GM23248 (cell line): ENCODE data around the gene CDK9. TPM values are rescaled to one million over a fixed set of nuclear protein-coding genes. Genes with fewer than 3 reads are reported as not detected.

Experiments
- DNase-seq: peaks from one replicate; pipeline ENCODE4 v3.0.0-alpha.2; 2015
- H2AFZ ChIP-seq: fragments of 200-600 bp; sonication (generic); 2 replicates; pipeline ENCODE4 v1.6.1; 2016; ENCODE audit warnings: antibody characterized with exemption
- H3F3A ChIP-seq: fragments of 200-600 bp; sonication (generic); 2 replicates; pipeline ENCODE4 v1.6.1; 2016; ENCODE audit warnings: mild to moderate bottlenecking, antibody characterized with exemption, mixed run types; ENCODE audit not compliant: insufficient read depth
- H3K27ac ChIP-seq: fragments of 200-600 bp; sonication (generic); 2 replicates; pipeline ENCODE4 v1.5.1; 2016; ENCODE audit warnings: mild to moderate bottlenecking
- H3K27me3 ChIP-seq: fragments of 200-600 bp; sonication (generic); replicated peaks from 2 replicates; pipeline ENCODE4 v1.6.1; 2016; ENCODE audit warnings: mild to moderate bottlenecking; ENCODE audit not compliant: insufficient read depth
- H3K36me3 ChIP-seq: fragments of 200-600 bp; sonication (generic); 2 replicates; pipeline ENCODE4 v1.6.1; 2016; ENCODE audit warnings: low read depth, mild to moderate bottlenecking
- H3K4me1 ChIP-seq: fragments of 200-600 bp; sonication (generic); 2 replicates; pipeline ENCODE4 v1.6.1; 2016; ENCODE audit warnings: mild to moderate bottlenecking; ENCODE audit not compliant: insufficient read depth
- H3K4me2 ChIP-seq: fragments of 200-600 bp; sonication (generic); one replicate; pipeline ENCODE4 v1.6.1; 2016; ENCODE audit warnings: mild to moderate bottlenecking; ENCODE audit not compliant: unreplicated experiment
- H3K4me3 ChIP-seq: fragments of 200-600 bp; sonication (generic); 2 replicates; pipeline ENCODE4 v1.5.1; 2016; ENCODE audit warnings: mild to moderate bottlenecking
- H3K79me2 ChIP-seq: fragments of 200-600 bp; sonication (generic); 2 replicates; pipeline ENCODE4 v1.6.1; 2016; ENCODE audit warnings: mild to moderate bottlenecking; ENCODE audit not compliant: insufficient read depth
- H3K9ac ChIP-seq: fragments of 200-600 bp; sonication (generic); 2 replicates; pipeline ENCODE4 v1.6.1; 2016; ENCODE audit warnings: mild to moderate bottlenecking
- H3K9me2 ChIP-seq: fragments of 200-600 bp; sonication (generic); 2 replicates; pipeline ENCODE4 v1.6.1; 2016; ENCODE audit warnings: mixed run types, mild to moderate bottlenecking, moderate library complexity; ENCODE audit not compliant: insufficient read depth
- H3K9me3 ChIP-seq: fragments of 200-600 bp; sonication (generic); one replicate; pipeline ENCODE4 v1.6.1; 2017; ENCODE audit warnings: low read depth
- H4K20me1 ChIP-seq: fragments of 200-600 bp; sonication (generic); 2 replicates; pipeline ENCODE4 v1.6.0; 2016; ENCODE audit not compliant: insufficient read depth
- EZH2 ChIP-seq: fragments of 200-600 bp; sonication (generic); IDR thresholded peaks from 2 replicates; pipeline ENCODE4 v1.6.1; 2018; ENCODE audit warnings: antibody characterized with exemption, mild to moderate bottlenecking; ENCODE audit not compliant: insufficient read depth, poor library complexity, severe bottlenecking
- EZH2phosphoT487 ChIP-seq: fragments of 200-600 bp; sonication (generic); IDR thresholded peaks from 2 replicates; pipeline ENCODE4 v1.6.1; 2018; ENCODE audit warnings: antibody characterized with exemption, moderate library complexity, mild to moderate bottlenecking, low read depth; ENCODE audit not compliant: insufficient read depth
- WGBS, 2 experiments: methylation state at CpG; one replicate each; pipeline ENCODE4 v1.1.6; 2015 to 2017; ENCODE audit warnings: low lambda C conversion rate in 2 of 2, low coverage in 1 of 2; ENCODE audit errors: missing lambda C conversion rate in 2 of 2; 5-methylcytosine and 5-hydroxymethylcytosine counted together
- in situ Hi-C: fragments of 300-500 bp; cut with MboI; formaldehyde crosslinking; loops from 2 replicates; pipeline ENCODE4 v1.15.0; 2020
- polyA plus RNA-seq: library from polyadenylated mRNA; unstranded; fragments of >200 nt; fragmentation: Nextera tagmentation; extraction: Ambion mirVana; gene quantifications from 2 replicates; pipeline ENCODE4 v1.2.1, GENCODE V29; 2016
- total RNA-seq: library from RNA; depleted of rRNA; stranded (reverse); fragments of >200 nt; shearing (Covaris generic); gene quantifications from 2 replicates; pipeline ENCODE4 v1.2.3, GENCODE V29; 2014

The CDK9 gene
- total and polyA plus RNA-seq, 2 experiments from 2014 or later, result 43.7 to 59.7 TPM

GRCh38 chr9:127771570-127772189, 14.2 kb upstream of the CDK9 start:
- no peaks in the 10 kb centered on the region for H4K20me1 ChIP-seq

GRCh38 chr9:127772603-127773002, 13.2 kb upstream of the CDK9 start:
- Histone ChIP-seq H3K79me2 (no peaks in the 10 kb centered on the region), H3K27me3 (no peaks in the 10 kb centered on the region), H3K4me2 (no peak overlapping the region), H3K27ac (no peak overlapping the region), H3K4me1 (0 out of 2 replicates have a peak, but pooled peaks cover 4% of the 10 kb centered on the region), H3K4me3 (no peak overlapping the region), H2AFZ (no peak overlapping the region), H3K36me3 (no peaks in the 10 kb centered on the region), H3K9me2 (no peaks in the 10 kb centered on the region), H4K20me1 (no peaks in the 10 kb centered on the region), H3K9ac (no peak overlapping the region), H3F3A (0 out of 2 replicates have a peak, but pooled peaks cover 3% of the 10 kb centered on the region), H3K9me3 (no peaks in the 10 kb centered on the region)
- DNase-seq, result no peak
- in situ Hi-C loops, result no loop called here
- WGBS, 2 experiments, result 75 to 78% methylated on average over 5 of the region's 5 CpGs
- TF ChIP-seq EZH2phosphoT487, result no peak
- TF ChIP-seq EZH2, result no peak

More at GRCh38 chr9:127771570-127772189, 14.2 kb upstream of the CDK9 start:
- in situ Hi-C loops, result no loop called here
- Histone ChIP-seq H2AFZ (peak overlapping the region; percentile 37; the same call in 1 of the 2 replicates), H3K9ac (no peak overlapping the region), H3K36me3 (no peaks in the 10 kb centered on the region), H3K27me3 (no peaks in the 10 kb centered on the region), H3F3A (0 out of 2 replicates have a peak, but pooled peaks cover 3% of the 10 kb centered on the region), H3K27ac (no peak overlapping the region), H3K9me2 (no peaks in the 10 kb centered on the region), H3K4me2 (no peak overlapping the region), H3K9me3 (no peaks in the 10 kb centered on the region), H3K4me3 (peak overlapping the region; percentile 69), H3K4me1 (0 out of 2 replicates have a peak, but pooled peaks cover 4% of the 10 kb centered on the region), H3K79me2 (no peaks in the 10 kb centered on the region)
- TF ChIP-seq EZH2phosphoT487 (no peak), EZH2 (no peak)
- no peak for DNase-seq
- WGBS, 2 experiments, result 7 to 10% methylated on average over 9 to 18 of the region's 19 CpGs

- no peak for DNase-seq
- H3K36me3 ChIP-seq, result no peaks in the 10 kb centered on the region
- H3K4me1 ChIP-seq, result 0 out of 2 replicates have a peak, but pooled peaks cover 4% of the 10 kb centered on the region
- TF ChIP-seq EZH2 (no peak), EZH2phosphoT487 (no peak)
- in situ Hi-C loops, result no loop called here
- WGBS, 2 experiments, result 67 to 72% methylated on average over 3 of the region's 3 CpGs
- H3K27me3 ChIP-seq, result no peaks in the 10 kb centered on the region
- H3K9me3 ChIP-seq, result no peaks in the 10 kb centered on the region
- H3K4me3 ChIP-seq, result no peak overlapping the region
- H3F3A ChIP-seq, result 0 out of 2 replicates have a peak, but pooled peaks cover 3% of the 10 kb centered on the region
- H2AFZ ChIP-seq, result no peak overlapping the region
- H3K9ac ChIP-seq, result no peak overlapping the region
- H4K20me1 ChIP-seq, result no peaks in the 10 kb centered on the region
- H3K9me2 ChIP-seq, result no peaks in the 10 kb centered on the region
- no peaks in the 10 kb centered on the region for H3K79me2 ChIP-seq
- no peak overlapping the region for H3K27ac ChIP-seq
- H3K4me2 ChIP-seq, result no peak overlapping the region
Measured at GRCh38 chr9:127773272-127773671, 12.6 kb upstream of the CDK9 start.

GRCh38 chr9:127773981-127774380, 11.9 kb upstream of the CDK9 start:
- Histone ChIP-seq H3K79me2 (no peaks in the 10 kb centered on the region), H3K4me2 (no peak overlapping the region), H3K27me3 (no peaks in the 10 kb centered on the region), H3K4me3 (no peak overlapping the region), H3K9ac (no peak overlapping the region), H4K20me1 (no peaks in the 10 kb centered on the region), H3K4me1 (0 out of 2 replicates have a peak, but pooled peaks cover 4% of the 10 kb centered on the region), H3K27ac (no peak overlapping the region), H3K9me2 (no peaks in the 10 kb centered on the region), H3K36me3 (no peaks in the 10 kb centered on the region), H2AFZ (no peak overlapping the region), H3K9me3 (no peaks in the 10 kb centered on the region), H3F3A (0 out of 2 replicates have a peak, but pooled peaks cover 3% of the 10 kb centered on the region)
- WGBS, 2 experiments, result 77 to 81% methylated on average over 10 of the region's 10 CpGs
- DNase-seq, result no peak
- in situ Hi-C loops, result no loop called here
- TF ChIP-seq EZH2phosphoT487, result no peak
- TF ChIP-seq EZH2, result no peak
